ENCODE results near the gene PIRT. TPM values are rescaled to one million over a fixed set of nuclear protein-coding genes. Genes with fewer than 3 reads are reported as not detected.

PIRT gene
- total RNA-seq, 1 donor from 2014 or later = 0.94 TPM

DNA sequence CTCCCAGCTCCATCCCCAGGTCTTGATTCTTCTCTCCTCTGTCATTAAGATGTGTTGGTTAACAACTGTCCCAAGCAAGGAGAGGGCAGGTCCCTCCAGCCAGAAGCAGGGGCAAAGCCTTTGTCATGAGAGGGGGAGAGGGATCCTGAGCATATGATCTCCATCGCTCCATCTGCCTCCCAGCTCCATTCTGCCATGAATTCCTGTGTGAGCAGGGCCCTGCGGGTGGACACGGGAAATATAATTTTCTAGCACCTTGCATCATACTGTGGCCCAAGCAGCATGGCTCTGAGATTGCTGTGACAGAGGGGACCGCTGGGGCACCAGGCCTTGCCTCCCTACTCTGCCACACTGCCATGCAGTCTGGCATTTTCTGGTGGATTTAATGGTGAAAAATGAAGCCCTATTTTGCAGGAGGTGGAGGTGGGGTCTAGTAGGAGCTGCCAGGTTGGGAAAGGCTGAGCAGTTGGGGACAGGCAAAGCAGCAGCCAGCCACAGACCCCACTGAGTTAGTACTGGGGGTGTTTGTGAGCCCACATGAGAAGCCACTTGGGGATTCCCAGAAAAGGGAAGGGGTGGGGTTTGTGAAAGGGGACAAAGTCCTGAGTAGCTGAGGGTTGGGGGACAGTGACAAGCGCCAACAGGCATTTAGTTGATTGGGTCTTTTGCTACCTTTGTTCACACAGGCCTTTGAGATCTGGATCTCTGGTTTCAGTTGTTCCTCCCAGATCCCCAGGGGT, 50.4 kb downstream of the PIRT start:
- no peak for DNase-seq

DNA sequence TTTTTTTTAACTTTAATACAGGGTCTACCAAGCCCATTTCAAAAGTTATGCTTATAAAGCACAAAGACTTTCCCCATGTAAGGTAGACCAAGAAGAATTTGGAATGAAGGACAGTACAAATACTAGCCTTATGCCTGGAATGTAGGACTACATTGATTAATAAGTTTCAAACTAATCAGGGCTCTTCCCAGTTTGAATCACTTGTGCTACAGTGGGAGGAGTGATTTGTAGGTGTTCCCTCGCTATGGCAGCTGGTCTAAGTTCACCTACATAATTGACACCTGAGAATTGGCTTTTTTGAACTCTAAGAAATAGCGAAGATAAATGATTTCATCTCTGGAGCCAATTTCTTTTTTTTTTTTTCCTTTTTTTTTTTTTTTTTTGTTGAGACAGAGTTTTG, 52.6 kb downstream of the PIRT start:
- DNase-seq = no peak

DNA sequence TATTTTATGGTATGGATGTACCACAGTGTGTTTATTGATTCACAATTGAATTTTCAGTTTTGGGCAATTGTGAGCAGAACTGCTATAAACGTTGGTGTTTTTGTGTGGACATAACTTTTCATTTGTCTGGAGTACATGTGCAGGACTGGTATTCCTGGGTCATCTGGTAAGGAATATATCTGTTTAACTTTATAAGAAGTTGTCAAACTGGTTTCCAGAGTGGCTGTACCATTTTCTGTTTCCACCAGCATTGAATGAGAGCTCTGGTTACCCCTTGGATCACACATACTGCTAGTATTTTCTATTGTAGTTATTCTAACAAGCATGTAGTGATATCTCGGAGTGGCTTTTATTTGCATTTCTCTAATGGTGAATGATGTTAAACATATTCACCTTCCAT, 58.3 kb downstream of the PIRT start:
- DNase-seq = no peak

DNA sequence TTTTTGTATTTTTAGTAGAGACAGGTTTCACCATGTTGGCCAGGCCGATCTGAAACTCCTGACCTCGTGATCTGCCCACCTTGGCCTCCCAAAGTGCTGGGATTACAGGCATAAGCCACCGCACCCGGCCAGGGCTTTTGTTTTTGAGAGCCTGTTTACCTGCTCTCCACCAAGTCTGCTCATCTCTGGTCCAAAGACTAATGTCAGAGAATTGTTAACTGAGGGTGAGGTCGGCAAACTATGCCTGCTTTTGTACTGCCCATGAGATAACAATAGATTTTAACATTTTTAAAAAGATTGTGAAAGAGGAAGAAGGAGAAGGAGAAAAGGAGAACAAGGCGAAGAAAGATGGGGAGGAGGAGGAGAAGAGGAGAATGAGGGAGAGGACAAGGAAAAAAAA, 60.0 kb downstream of the PIRT start:
- no peak for DNase-seq

DNA sequence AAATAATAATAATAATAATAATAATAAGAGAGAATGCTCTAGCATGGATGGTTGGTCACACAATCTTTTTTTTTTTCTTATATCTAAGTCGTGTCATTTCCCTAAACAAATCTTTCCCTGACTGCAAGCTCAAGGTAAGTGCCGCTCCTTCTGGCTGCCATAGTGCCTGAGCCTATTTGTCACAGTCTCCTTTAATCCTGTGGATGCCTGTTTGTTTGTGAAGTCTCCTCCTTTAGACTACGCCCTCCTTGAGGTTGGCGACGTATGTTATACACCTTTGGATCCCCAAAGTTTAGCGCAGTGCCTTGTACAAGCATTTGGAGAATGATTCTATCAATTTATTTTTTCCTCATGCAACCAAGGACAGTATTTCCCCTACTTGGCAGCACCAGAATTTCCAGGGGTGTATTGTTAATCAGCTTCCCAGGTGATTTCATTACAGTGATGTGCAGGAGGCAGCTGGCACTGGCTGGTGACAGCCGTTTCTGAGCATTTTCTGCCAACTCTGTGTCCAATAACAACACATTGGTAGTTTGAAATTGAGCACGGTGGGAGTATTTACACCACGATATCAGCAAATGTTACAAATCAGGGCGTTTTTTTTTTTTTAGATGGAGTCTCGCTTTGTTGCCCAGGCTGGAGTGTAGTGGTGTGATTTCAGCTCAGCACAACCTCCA, 60.6 kb downstream of the PIRT start:
- no peak for DNase-seq

DNA sequence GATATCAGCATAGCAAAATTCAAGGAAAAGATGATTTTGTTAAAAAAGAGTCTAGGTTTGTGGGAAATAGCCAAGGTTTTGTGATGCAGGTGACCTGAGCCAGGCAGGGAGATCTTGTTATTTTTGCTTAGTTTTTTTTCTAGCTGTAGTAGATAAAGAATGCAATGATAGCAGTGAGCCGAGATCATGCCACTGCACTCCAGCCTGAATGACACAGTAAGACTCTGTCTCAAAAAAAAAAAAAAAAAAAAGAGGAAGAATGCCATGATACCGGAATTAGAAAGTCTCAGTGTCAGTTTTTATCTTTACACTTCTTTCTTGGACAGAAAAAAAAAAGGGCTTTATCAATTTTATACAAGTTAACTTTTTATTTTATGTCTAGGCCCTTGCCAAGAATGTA, 61.5 kb downstream of the PIRT start:
- no peak for DNase-seq

DNA sequence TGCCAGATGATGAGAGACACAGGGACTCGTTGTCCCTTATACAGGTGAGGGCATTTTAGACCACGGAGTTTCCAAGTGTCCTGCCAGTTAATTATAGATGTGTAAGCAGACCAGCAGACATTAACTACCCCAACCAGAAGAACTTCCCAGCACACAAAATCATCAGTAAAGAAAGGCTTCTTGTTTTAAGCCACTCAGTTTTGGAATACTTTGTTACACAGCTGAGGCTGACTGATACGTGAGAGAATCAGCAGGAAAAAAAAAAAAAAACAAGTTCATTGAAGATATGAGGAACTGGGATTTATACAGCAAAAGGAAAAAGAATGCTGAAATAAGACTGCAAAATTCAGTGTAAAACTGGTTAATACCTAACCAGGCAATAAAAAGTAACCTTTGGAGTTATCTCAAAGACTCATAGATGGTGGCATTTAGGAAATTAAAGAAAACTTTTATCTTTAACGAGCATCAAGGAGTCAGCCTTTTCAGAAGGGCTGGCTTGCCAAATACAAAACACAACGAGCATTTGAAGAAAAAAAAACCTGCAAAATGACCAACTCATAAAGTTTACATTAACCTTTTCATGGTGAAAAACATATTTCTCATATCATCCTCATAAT, 62.0 kb downstream of the PIRT start:
- no peak for DNase-seq

DNA sequence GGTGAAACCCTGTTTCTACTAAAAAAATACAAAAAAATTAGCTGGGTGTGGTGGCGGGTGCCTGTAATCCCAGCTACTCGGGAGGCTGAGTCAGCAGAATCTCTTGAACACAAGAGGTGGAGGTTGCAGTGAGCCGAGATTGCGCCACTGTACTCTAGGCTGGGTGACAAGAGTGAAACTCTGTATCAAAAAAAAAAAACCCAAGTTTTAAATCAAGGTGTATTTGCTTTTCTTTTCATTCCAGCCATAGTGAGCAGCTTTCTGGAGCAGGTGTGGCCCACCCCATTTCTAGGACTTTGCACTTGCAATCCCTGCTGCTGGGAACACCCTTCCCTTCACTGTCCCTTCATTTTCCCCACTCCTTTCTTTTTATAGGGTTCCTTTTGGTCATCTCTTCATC, 62.8 kb downstream of the PIRT start:
- no peak for DNase-seq

DNA sequence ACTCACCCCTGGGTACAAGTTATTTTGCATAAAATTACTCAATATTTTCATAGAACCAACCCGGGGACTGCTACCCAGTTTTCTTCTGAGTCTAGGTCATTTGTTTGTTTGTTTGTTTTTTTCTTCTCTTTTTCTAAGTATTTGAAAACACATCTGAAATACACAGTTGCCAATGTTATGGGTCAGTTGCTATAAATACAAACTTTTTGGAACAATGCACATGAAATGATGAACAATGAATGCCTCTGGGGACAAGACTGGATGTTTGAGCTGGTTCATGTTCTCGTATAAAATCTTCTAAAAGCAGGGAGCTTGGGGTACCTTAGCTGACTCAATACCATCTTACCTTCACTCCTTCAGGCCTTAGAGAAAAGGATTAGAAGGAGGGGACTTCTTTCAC, 64.5 kb downstream of the PIRT start:
- DNase-seq = no peak

Small RNAs within 50 kb of the gene (small RNA-seq; reads per million reads assigned to genes)
- gene AC015908.2 (not detected), gene RNU6-1065P (not detected), gene TMEM238L (not detected)

Other genes with a start within 250 kb of the PIRT start
- 1.4 TPM for gene MYH3, start 180.8 kb downstream of the PIRT start, total RNA-seq
- 8.4 TPM for gene SCO1, start 140.6 kb downstream of the PIRT start, total RNA-seq
- gene ADPRM, start 140.5 kb downstream of the PIRT start, total RNA-seq = 19.8 TPM
- 2.3 TPM for gene TMEM220, start 108.1 kb downstream of the PIRT start, total RNA-seq
- gene TMEM238L, start 34.0 kb downstream of the PIRT start, total RNA-seq = not detected

All from occipital lobe (tissue), 3 donors.